Activated CD8-positive, alpha-beta memory T cell treated with anti-CD3 and anti-CD28 coated beads for 4 hours (primary cell): ENCODE data around the gene MESP1.

ENCODE experiments used
- DNase-seq, 2 donors: peaks; one replicate each; pipeline ENCODE4 v3.0.0-alpha.2; 2020; ENCODE audit warnings: low read depth in 2 of 2

Gene MESP1

DNA sequence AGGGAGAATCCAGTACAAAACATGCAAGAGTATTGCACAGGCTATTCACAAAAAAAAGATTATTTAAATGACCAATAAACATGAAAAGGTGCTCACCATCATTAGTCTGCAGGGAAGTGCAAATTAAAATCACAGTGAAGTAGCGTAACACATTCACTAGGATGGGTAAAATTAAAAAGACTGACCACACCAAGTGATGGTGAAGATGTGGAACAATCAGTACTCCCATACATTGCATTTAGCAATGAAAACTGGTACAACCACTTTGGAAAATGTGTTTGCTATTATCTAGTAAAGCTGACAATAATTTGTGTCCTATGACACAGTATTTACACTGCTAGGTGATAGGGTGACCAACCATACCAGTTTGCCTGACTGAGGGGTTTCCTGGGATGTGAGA is 26.4 kb downstream of the MESP1 start:
- DNase-seq, result no peak

- DNase-seq, result no peak
Observed at GRCh38 chr15:89723031-89723430, 28.0 kb downstream of the MESP1 start.

DNA sequence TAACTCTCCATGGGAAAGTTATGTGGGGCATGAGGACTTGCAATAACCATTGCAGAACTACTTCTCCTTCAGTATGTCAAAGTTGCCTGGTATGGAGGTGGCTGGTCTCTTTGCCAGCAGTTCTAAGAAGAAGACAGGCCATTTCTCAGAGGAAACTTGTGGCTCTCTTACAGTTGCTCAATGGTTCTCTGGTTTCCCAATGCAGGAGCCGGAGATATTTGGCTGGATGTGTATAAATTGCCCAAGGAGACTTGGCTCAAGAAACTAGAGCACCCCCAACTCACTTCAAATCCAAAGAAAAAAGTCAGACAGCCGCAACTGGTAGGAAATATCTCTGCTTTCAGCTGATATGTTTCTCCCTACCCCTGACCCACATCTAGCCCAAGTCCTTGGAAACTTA is 36.3 kb downstream of the MESP1 start:
- no peak for DNase-seq

DNA sequence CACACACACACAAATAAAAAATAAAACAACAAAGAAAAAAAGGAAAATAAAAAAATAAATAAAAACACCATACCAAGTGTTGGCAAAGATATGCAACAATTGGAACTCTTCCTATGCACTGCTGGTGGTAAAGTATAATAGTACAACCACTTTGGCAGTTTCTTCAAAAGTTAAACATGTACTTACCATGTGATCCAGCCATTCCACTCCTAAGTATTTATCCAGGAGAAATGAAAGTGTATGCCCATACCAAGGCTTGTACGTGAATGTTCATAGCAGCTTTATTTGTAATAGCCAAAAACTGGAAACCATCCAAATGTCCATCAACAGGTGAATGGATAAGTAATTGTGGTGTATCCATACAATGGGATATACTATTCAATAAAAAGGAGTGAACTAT is 43.5 kb downstream of the MESP1 start:
- DNase-seq, result no peak

GRCh38 chr15:89704411-89704810 is 46.6 kb downstream of the MESP1 start:
- DNase-seq, result no peak
